Spinal cord (tissue), 10 donors: ENCODE data around the gene NME4. TPM values are rescaled to one million over a fixed set of nuclear protein-coding genes. Genes with fewer than 3 reads are reported as not detected.

Experiments
- DNase-seq, 6 donors: peaks; one replicate each; pipeline versions ENCODE4 v3.0.0 to v3.0.0-alpha.2; 2013 to 2015; ENCODE audit warnings: low spot score in 6 of 6, low read depth in 4 of 6
- H3K27ac ChIP-seq: one replicate; pipeline ENCODE4 v1.5.1; 2013; ENCODE audit warnings: low read depth, low read length, control low read depth
- H3K27me3 ChIP-seq: one replicate; pipeline ENCODE4 v1.6.1; 2013; ENCODE audit warnings: low read length; ENCODE audit not compliant: control insufficient read depth, insufficient read depth
- H3K36me3 ChIP-seq: one replicate; pipeline ENCODE4 v1.6.1; 2013; ENCODE audit warnings: low read length; ENCODE audit not compliant: control insufficient read depth, insufficient read depth
- H3K4me1 ChIP-seq: one replicate; pipeline ENCODE4 v1.6.1; 2013; ENCODE audit warnings: low read length; ENCODE audit not compliant: control insufficient read depth, insufficient read depth
- H3K4me3 ChIP-seq: one replicate; pipeline ENCODE4 v1.5.1; 2013; ENCODE audit warnings: low read depth, low read length, control low read depth
- H3K9me3 ChIP-seq: one replicate; pipeline ENCODE4 v1.6.1; 2013; ENCODE audit warnings: low read length; ENCODE audit not compliant: control insufficient read depth, insufficient read depth
- WGBS: methylation state at CpG from one replicate; pipeline ENCODE4 v1.1.5; 2013; ENCODE audit warnings: missing lambda C conversion rate; ENCODE audit not compliant: insufficient coverage; 5-methylcytosine and 5-hydroxymethylcytosine counted together
- polyA plus RNA-seq, 2 donors: library from polyadenylated mRNA; unstranded; fragments of 120-200 nt; gene quantifications; one replicate each; pipeline ENCODE4 v1.2.1, GENCODE V29; 2013; ENCODE audit not compliant: insufficient read length in 2 of 2
- total RNA-seq, 2 donors: library from RNA; depleted of rRNA in 1 of 2; stranded (reverse); fragments of 120-200 nt in 1 of 2; fragments of >200 nt in 1 of 2; gene quantifications; one replicate each; pipeline versions ENCODE4 v1.2.3 to v1.2.4, GENCODE V29; 2013 to 2014
- donor health status: healthy.

The NME4 gene
- total and polyA plus RNA-seq, 4 donors: 14.3 to 150 (median 111) TPM

- peak within 1 kb of the TSS; percentile 94 for H3K27ac ChIP-seq
- peaks cover 7% of the 10 kb centered on the region for H3K36me3 ChIP-seq
- WGBS: under 1% methylated on average over 77 of the region's 77 CpGs
- H3K4me1 ChIP-seq: peaks cover 40% of the 10 kb centered on the region
- no peaks in the 10 kb centered on the region for H3K9me3 ChIP-seq
- peak within 1 kb of the TSS; percentile 73 for H3K4me3 ChIP-seq
- peak; percentile 70 to 97 (median 82) for DNase-seq
- H3K27me3 ChIP-seq: no peaks in the 10 kb centered on the region
These were observed 28.2 kb downstream of the NME4 start, which contains the start of gene RAB11FIP3 for GRCh38 chr16:425082-425718. TSS of gene RAB11FIP3 (plus strand) at chr16:425649. CDS start at chr16:426007, 358 bp downstream.

- Histone ChIP-seq H3K9me3 (no peaks in the 10 kb centered on the region), H3K4me3 (peak overlapping the region; percentile 73), H3K27ac (peak overlapping the region; percentile 94), H3K36me3 (peaks cover 8% of the 10 kb centered on the region), H3K4me1 (peaks cover 43% of the 10 kb centered on the region), H3K27me3 (no peaks in the 10 kb centered on the region)
- under 1% methylated on average over 63 of the region's 63 CpGs for WGBS
- no peak for DNase-seq
These were observed 28.7 kb downstream of the NME4 start for GRCh38 chr16:425740-426114.

- peaks cover 11% of the 10 kb centered on the region for H3K36me3 ChIP-seq
- H3K27ac ChIP-seq: peak overlapping the region; percentile 52
- H3K9me3 ChIP-seq: no peaks in the 10 kb centered on the region
- H3K4me1 ChIP-seq: peaks cover 45% of the 10 kb centered on the region
- H3K27me3 ChIP-seq: no peaks in the 10 kb centered on the region
- peak overlapping the region; percentile 71 for H3K4me3 ChIP-seq
- under 1% methylated on average over 96 of the region's 97 CpGs for WGBS
- peak in 2 of 6 donors; percentile 13 to 40 for DNase-seq
These were observed 29.3 kb downstream of the NME4 start for GRCh38 chr16:426115-426905.

- WGBS: 0% methylated on average over 2 of the region's 13 CpGs
- peak in 1 of 6 donors; percentile 35 for DNase-seq
These were observed 29.9 kb downstream of the NME4 start for GRCh38 chr16:426906-427249.

GRCh38 chr16:427250-427649 lies 30.3 kb downstream of the NME4 start:
- Histone ChIP-seq H3K9me3 (no peaks in the 10 kb centered on the region), H3K36me3 (peaks cover 14% of the 10 kb centered on the region), H3K27me3 (no peaks in the 10 kb centered on the region), H3K4me1 (peaks cover 45% of the 10 kb centered on the region), H3K27ac (no peak overlapping the region), H3K4me3 (peak overlapping the region; percentile 71)
- no peak for DNase-seq
- 35% methylated on average over 2 of the region's 10 CpGs for WGBS

More at GRCh38 chr16:426906-427249, 29.9 kb downstream of the NME4 start:
- Histone ChIP-seq H3K36me3 (peaks cover 14% of the 10 kb centered on the region), H3K4me1 (peaks cover 45% of the 10 kb centered on the region), H3K27me3 (no peaks in the 10 kb centered on the region), H3K4me3 (peak overlapping the region; percentile 71), H3K9me3 (no peaks in the 10 kb centered on the region), H3K27ac (peak overlapping the region; percentile 52)

- Histone ChIP-seq H3K27ac (no peak overlapping the region), H3K27me3 (no peaks in the 10 kb centered on the region), H3K4me3 (no peak overlapping the region), H3K9me3 (no peaks in the 10 kb centered on the region), H3K36me3 (peaks cover 30% of the 10 kb centered on the region), H3K4me1 (peaks cover 26% of the 10 kb centered on the region)
- 91% methylated on average over 7 of the region's 7 CpGs for WGBS
- DNase-seq: no peak
These were observed 33.9 kb downstream of the NME4 start for GRCh38 chr16:430904-431303.

GRCh38 chr16:440627-441026 lies 43.6 kb downstream of the NME4 start:
- H3K4me3 ChIP-seq: no peak overlapping the region
- 71% methylated on average over 1 of the region's 6 CpGs for WGBS
- DNase-seq: no peak
- H3K27ac ChIP-seq: no peak overlapping the region
- H3K27me3 ChIP-seq: no peaks in the 10 kb centered on the region
- H3K36me3 ChIP-seq: peaks cover 22% of the 10 kb centered on the region
- H3K4me1 ChIP-seq: peaks cover 14% of the 10 kb centered on the region
- H3K9me3 ChIP-seq: no peaks in the 10 kb centered on the region

- no peak overlapping the region for H3K4me3 ChIP-seq
- DNase-seq: no peak
- H3K27me3 ChIP-seq: no peaks in the 10 kb centered on the region
- H3K36me3 ChIP-seq: peaks cover 21% of the 10 kb centered on the region
- H3K27ac ChIP-seq: no peak overlapping the region
- peaks cover 19% of the 10 kb centered on the region for H3K4me1 ChIP-seq
- H3K9me3 ChIP-seq: no peaks in the 10 kb centered on the region
- 61% methylated on average over 5 of the region's 6 CpGs for WGBS
These were observed 44.4 kb downstream of the NME4 start for GRCh38 chr16:441447-441846.

- peaks cover 19% of the 10 kb centered on the region for H3K4me1 ChIP-seq
- peak overlapping the region; percentile 15 for H3K27ac ChIP-seq
- H3K4me3 ChIP-seq: no peak overlapping the region
- no peaks in the 10 kb centered on the region for H3K27me3 ChIP-seq
- 20% methylated on average over 1 of the region's 6 CpGs for WGBS
- H3K9me3 ChIP-seq: no peaks in the 10 kb centered on the region
- peaks cover 21% of the 10 kb centered on the region for H3K36me3 ChIP-seq
- DNase-seq: peak in 1 of 6 donors; percentile 55
These were observed 46.0 kb downstream of the NME4 start for GRCh38 chr16:442976-443375.
